Measurements from ENCODE around the gene LAMA2.

- TF ChIP-seq EP300 (IDR thresholded peaks at IDR 0.05) (no peak), CTCF (IDR thresholded peaks at IDR 0.05) (no peak), POLR2A (IDR thresholded peaks at IDR 0.05; ENCODE audit: low read depth) (no peak), POLR2AphosphoS5 (IDR thresholded peaks at IDR 0.05) (no peak)
Measured at GRCh38 chr6:129534926-129535325, 652.0 kb downstream of the LAMA2 start.
